ENCODE measurements around the gene CBY3.
"Not testable (repeated sequence)": the region's sequence is repeated elsewhere in the genome, so short reads cannot be mapped to it uniquely, and the experiment has no call there.

- not testable (repeated sequence) for TF ChIP-seq CTCF, POLR2A (IDR thresholded peaks at IDR 0.05)
Measured at GRCh38 chr5:179641745-179642144, 39.1 kb downstream of the CBY3 start.
